CD1c-positive myeloid dendritic cell (primary cell): Measurements from ENCODE around the gene RNF138.
"Not testable (repeated sequence)": the region's sequence is repeated elsewhere in the genome, so short reads cannot be mapped to it uniquely, and the experiment has no call there.

Experiments used
- DNase-seq: peaks from one replicate; pipeline ENCODE4 v3.0.0-alpha.2; 2016; ENCODE audit errors: extremely low spot score

The RNF138 gene, protein sequence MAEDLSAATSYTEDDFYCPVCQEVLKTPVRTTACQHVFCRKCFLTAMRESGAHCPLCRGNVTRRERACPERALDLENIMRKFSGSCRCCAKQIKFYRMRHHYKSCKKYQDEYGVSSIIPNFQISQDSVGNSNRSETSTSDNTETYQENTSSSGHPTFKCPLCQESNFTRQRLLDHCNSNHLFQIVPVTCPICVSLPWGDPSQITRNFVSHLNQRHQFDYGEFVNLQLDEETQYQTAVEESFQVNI

DNA sequence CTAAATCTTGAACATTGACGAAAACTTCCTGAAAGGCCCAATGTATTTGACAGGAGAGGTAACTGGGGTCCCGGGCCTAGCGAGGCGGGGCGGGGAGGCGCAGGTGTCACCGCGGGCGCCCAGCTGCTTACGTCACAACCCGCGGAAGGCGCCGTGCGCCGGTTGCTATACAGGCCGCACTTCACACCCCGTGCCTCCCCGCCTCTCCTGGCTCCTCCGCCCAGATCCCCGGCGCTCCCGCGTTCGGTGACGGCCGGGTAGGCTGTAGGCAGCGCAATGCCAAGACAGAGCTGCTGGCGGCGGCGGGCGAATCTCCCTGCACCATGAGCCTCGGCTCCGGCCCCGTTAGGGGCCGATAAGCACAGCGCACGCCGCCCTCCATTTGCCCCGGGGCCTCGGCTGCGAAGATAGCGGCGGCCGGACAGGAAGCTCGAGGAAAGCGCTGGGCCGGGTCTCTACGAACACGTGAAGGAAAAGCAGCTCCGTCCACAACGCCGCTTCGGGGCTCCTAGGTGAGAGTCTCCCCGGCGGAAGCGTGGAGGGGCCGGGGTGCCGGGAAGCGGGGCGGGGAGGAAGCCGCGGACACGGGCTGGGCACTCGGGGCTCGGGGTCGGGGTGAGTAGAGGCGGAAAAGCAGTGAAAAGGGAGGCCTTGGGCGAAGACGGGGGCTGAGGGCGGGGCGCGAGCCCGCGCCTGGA lies at the start of gene RNF138:
RNF138 (plus strand) TSS at position 151 of the 698 bp plus-strand sequence. CDS start 903 bp downstream, outside the sequence.
- DNase-seq, result peak; percentile 89

DNA sequence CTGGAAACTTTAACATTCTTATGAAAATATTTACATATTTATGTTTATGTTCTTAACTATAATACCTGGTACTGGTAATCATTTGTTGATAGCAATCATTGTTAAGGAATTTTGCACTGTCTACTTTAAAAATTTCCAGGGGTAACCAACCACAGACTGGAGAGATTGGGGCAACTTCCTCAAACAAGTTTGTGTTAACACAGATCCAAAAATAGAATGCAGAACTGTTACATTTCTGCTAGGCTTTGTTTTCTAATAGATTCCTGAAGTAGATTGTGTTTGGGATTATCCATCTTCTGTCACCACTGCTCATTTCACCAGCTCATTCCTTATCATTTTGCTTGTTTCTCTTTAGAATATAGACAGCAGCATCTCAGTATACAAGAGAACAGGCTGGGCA lies 49.3 kb upstream of the RNF138 start:
- DNase-seq, result peak; percentile 80

DNA sequence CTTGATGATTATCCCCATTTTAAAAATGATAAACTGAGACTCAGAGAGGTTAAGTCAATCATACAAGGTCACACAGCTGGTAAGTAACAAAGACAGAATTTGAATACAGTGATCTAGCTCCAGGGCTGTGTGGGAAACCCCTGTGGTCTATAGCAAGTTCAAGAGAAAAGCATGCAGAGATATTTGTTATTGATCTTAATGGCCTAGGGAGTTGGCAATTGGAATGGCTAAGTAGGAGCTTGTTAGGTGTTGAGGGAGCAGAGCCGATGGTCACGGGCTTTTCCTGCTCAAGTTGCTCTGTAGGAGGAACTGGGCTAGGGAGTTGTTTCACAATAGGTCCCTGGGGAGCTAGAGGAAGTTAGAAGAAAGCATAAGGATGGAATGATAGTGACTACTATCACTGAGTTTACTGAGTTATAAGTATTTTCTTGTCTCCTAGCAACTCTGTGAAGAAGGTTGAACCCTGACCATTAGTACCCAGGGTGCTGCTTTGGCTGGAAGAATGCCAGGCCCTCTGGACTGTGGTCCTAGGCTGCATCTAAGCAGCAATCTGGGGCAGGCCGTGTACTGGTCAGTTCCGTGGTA lies 43.1 kb upstream of the RNF138 start:
- peak; percentile 80 for DNase-seq

DNA sequence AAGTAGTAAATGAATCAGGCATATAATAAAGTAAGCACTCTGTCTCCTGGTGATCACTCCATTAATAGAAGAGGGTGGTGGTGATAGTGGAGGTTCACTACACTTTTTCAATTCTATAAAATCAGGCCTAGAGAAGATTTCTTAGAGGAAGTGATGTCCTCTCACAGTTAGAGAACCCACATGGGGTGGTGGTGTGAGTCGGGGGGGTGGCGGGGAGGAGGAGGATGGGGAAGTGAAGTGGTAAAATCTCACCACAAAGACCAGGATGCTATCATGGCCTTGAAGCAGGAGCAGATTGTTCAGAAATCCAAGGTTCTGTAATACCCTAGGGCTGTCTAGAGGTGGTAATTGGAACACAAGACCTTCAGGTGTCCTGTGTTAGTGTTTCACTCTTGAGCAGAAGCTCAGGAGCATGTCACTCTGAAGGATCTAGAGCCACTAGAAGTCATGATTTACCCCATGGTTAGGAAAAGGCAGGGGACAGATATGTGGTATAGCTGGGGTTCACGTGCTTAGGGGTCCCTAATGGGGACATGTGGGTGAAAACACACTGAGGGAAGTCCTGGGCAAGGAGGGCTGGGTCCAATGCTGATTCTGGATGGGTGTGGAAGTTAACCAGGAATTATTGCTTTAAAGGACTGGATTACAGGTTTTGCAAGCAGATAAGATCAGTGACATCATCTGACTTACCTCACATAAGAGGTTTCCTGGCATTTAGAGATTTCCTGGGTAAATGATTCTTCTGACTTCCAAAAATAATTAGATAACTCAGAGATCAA lies 42.1 kb upstream of the RNF138 start:
- DNase-seq, result peak; percentile 82

DNA sequence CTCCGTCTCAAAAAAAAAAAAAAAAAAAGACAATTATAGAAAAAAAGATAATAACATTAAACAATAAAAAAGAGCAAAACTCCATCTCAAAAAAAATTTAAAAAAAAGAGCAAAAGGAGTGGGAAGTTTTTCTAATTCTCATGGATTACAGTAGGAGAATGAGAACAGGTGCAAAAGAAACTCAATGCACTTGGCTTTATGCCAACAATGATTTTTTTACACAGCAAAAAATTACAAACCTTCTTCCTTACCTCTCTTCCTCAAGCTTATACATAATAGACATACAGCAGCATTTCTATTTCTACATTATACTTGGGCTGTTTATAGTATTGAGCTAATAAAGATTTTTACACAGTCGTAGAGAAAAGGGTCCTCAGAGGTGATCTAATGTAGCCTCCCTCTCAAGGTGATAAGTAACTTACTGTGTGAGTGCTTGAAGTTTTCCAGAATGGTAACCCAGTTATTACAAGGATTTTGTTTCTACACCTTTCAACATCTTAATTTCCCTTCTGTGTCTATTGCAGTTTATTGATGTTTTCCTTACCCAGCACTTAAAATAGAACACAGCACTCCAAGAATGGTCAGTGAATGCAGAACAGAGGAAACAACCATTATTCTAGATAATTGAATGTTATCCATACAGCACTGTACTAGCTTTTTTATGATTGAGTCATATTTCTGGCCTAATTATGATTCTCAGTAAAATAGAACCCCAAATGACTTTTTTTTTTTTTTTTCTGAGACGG lies 34.9 kb upstream of the RNF138 start:
- no peak for DNase-seq

DNA sequence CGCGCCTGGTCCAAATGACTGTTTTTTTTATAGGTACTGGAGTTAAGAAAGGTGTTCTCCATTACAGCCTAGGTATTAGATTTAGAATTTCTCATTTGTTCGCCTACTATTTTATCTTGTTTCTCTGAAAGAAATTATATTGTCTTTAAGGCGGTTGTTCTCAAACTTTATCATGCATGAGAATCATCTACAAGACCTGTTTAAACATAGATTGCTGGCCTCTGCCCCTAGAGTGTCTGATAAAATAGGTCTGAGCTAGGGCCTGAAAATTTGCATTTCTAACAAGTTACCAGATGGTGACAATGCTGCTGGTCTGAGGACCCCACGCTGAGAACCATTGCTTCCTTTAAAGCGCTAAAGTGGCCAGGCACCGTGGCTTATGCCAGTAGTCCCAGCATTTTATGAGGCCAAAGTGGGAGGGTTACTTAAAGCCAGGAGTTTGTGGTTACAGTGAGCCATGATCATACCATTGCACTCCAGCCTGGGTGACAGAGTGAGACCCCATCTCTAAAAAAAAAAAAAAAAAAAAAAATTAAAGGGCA lies 34.0 kb upstream of the RNF138 start:
- DNase-seq, result no peak

DNA sequence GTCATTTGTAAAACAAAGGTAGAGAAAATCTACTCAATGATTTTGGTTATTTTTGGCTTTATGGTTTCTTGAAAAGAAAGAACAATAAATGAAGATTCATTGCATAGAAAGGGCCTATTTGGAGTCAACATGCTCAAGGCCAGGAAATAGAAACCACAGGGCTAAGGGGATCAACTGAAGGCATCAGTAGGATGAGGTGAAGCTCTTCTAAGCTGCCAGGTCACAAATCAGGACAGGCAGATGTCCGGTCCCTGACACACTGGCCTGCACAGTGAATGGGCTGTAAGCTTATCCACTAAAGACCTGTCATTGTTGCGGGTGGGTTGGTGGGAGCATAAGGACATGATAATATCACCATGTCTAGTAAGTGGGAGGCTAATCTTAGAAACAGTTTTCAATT lies 31.6 kb upstream of the RNF138 start:
- no peak for DNase-seq

DNA sequence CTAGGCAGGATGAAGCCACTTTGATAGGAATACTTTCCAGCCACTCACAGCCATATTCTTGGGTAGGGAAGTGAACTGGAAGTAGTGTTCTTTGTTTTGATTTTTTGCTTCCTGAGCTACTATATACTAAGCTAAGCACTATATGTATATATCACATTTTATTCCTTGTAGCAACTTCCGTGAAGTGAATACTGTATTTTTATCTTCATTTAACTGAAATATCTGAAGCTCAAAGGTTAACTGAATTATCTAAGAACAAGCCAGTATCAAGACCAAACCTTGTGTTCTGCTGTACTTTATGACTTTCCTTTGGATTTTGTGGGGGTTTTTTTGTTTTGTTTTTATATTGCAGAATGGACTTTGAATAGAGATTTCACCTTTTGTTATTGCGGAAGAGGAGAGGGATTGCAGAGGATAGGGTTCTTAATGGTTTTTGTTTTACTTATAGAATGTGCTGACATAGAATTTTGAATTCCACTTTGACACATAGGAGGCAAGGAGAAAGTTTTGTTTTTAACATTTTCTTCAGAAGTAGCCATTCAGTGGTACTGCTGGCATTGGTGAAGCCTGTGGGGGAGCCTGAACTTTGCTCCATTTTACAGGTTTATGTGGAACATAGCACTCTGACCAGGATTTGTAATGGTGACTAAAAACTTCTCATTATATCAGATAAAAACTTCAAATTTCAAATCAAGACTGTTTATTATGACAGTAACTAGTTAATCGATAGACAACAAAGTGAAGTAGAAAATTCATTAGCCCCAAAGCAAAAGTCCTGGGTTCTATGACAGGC lies 24.1 kb upstream of the RNF138 start:
- no peak for DNase-seq

DNA sequence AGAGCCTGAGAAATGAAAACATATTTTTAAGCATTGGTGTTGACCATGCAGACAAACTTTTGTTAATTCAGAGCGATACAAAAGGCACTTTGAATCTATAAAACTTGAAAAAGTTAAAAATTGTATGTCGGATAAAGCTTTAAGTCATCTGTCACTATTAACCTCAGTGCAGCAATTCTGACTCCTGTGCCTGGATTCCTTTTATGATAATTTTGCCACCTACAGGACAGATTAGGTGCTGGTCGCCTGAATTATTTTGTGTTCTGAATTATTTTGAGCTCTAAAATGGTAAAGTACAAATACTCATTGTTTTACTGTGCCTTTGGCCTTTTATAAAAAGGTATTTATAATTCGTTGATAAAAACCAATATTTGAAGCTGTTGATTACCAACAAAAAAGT lies 19.4 kb upstream of the RNF138 start:
- DNase-seq, result peak; percentile 46

DNA sequence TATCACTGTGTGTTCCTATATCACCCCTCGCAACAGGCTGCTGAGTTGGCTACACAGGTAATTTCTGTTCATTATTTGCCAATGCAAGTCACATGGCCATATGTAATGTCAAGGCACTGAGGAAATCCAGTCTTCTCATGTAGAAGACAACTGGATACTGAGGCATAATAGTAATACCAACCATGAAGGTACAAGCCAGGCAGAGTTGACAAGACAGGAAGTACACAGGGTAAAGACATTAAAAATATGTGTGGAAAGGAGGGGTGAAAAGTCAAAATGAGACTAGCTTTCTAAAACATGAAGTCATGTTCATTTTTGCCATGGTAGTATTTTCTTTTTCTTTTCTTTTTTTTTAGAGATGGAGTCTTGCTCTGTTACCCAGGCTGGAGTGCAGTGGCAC lies 17.5 kb upstream of the RNF138 start:
- no peak for DNase-seq

DNA sequence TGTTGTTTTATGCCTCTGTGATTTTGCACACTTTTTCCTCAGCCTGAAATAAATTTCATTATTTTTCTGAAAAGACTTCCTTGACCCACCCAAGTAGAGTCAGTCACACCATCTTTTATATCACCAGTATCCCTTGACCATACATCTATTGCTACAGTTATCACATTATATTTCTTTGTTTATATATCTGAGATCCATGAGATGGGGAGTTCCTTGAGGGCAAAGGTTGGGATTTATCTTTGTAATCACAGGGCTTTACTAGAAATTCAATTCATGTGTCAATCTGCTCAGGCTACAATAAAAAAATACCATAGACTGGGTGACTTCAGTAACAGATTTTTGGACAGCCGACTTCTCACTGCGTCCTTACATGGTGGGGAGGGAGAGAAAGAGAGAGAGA lies 12.8 kb upstream of the RNF138 start:
- no peak for DNase-seq

DNA sequence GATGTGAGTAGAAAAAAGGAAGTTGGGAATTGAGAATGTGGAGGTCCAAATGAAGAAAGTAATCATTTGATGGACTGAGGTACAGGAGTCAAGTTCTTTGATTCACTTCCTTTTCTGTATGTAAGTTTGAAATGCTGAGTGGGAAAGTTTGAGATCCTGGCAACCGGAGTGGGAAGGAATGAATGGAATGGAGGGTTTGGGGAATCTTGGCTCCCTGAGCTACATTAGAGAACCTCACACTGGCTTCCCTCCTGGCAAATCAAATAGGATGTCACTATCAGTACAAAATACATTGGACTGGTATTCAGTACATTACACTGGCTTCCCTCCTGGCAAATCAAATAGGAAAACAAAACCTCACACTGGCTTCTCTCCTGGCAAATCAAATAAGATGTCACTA lies 9.8 kb upstream of the RNF138 start:
- no peak for DNase-seq

DNA sequence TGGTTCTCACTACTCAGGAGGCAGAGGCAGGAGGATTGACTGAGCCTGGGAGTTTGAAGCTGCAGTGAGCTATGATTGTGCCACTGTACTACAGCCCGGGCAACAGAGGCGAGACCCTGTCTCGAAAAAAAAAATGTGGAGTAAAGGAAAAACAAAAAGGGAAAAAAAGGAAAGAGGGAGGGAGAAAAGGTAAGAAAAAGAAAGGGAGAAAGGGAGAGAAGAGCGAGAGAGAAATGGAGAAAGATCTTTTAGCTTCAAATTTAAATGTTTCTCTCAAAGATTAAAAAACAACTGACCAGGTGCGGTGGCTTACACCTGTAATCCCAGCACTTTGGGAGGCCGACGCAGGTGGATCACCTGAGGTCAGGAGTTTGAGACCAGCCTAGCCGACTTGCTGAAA lies 7.9 kb upstream of the RNF138 start:
- DNase-seq, result no peak

DNA sequence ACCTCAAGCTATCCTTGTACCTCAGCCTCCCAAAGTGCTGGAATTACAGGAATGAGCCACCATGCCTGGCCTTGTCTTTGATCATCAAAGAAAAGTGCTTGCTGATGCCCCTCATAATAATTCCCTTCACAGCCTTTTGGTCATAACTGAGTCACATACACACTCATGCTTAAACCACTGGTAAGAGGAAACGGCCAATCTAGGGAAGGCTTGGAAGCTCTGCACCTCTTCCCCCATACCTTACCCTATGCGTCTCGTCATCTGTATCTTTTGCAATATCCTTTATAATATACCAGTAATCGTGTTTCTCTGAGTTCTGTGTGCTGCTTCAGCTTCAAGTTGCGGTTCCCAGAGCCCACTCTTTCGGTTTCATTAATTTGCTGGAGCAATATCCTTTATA lies 4.8 kb upstream of the RNF138 start:
- DNase-seq, result peak; percentile 45

DNA sequence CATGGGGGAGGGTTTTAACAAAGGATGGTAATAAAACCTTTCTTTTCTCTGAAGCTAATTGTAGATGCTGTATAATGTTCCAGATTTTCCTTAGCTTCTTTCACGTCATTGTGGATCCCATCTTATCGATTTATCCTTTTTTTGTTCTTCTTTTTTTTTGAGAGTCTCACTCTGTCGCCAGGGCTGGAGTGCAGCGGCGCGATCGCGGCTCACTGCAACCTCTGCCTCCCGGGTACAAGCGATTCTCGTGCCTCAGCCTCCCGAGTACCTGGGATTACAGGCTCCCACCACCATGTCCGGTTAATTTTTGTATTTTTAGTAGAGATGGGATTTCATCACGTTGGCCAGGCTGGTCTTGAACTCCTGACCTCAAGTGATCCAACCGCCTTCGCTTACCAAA lies 843 bp upstream of the RNF138 start:
- not testable (repeated sequence) for DNase-seq

DNA sequence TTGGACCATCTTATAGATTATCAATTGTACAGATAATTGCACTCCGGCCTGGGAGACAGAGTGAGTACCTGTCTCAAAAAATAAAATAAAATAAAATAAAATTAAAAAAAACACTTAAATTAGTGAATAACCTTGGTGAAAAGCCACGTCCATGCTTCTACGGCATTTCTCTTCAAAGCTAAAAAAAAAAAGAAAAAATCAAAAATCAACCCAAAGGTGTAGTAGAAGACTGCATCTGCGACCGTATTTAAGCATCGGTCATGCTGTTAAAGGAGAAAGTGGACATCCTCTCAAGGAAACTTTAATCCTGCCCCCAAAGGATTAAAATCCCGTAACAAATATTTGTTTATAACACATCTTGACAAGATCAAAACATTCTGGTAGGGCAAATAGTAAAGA lies 350 bp upstream of the RNF138 start:
- no peak for DNase-seq

DNA sequence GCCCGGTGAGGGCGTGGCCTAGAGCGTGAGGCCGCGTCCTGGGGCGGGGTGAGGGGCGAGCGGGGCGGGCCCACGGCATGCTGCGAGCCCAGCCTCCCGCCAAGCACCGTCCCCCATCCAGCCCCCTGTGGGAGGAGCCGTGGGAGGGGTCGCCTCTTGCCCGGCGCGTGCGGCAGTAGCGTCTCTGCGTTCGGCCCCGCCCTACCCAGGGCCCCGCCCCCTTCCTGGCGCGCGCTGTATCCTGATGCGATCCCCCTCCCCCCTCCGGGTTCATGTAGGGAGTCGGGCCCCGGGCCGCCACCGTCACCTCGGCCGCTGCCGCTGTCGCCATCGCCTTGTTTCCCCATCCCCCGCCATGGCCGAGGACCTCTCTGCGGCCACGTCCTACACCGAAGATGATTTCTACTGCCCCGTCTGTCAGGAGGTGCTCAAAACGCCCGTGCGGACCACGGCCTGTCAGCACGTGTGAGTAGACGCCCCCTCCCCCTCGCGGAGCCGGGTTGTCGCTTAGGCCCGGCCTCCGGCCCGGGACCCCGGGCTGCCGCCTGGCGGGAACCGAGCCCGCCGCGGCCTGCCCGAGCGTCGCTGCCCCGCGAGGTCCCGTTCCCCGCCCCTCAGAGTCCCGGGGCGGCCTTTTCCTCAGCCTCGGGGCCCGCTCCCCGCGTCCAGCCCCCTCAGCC lies 888 bp downstream of the RNF138 start:
- DNase-seq, result peak; percentile 97

DNA sequence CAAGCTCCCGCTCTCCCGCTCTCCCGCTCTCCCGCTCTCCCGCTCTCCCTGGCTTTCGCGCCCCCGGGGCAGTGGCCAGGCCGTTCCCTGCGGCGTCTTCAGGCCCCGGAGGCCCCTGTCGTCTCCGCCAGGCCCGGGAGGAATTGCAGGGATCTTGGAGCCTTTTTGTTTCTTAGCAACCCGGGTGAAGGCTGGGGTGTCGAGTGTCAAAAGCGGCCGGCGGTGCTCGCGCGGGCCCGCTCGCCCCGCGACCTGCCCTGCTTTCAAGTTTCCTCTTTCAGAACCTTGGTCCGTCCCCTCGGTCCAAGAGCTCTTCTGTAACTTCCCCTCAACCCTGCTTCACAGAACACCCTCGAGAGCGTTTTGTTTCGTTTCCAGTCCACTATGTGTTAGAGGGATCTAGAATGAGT lies 1.4 kb downstream of the RNF138 start:
- DNase-seq, result peak; percentile 87

DNA sequence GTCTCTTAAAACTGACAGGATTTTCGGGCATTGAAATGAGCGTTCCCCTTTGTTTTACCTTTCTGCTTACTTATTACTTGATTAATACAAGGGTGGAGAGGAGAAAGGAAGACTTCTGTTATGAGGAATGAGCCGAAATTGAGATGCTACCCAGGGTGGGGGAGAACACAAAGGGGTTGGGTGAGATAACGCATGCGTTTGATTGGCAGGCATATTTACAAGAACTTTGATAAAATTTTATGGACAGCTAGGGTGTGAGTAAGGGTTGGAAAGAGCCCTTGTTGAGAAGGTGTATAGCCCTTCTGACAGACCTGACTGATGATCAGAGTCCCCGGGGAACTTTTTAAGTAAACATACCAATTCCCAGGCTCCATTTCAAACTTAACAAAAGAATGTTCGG lies 1.8 kb downstream of the RNF138 start:
- peak; percentile 6 for DNase-seq
